Activated naive CD4-positive, alpha-beta T cell treated with anti-CD3 and anti-CD28 coated beads, Interleukin-2, amount 10 ng/mL, durations not matched to agents 7 days and 5 days (primary cell): ENCODE measurements around the gene CENPV.
"Not testable (repeated sequence)": the region's sequence is repeated elsewhere in the genome, so short reads cannot be mapped to it uniquely, and the experiment has no call there.

Source experiments
- CTCF ChIA-PET: fragments of 350-600 bp; sonication (Branson Sonifier 250); formaldehyde crosslinking; loops from one replicate; lab custom pipeline; 2021; ENCODE audit warnings: antibody characterized with exemption; lab: Charles Lee
- DNase-seq: peaks from one replicate; pipeline ENCODE4 v3.0.0-alpha.2; 2020
- H3K27ac Mint-ChIP-seq: one replicate; pipeline ENCODE4 v1.8.0; 2021; ENCODE audit warnings: mild to moderate bottlenecking, moderate library complexity, mixed read lengths
- H3K27me3 Mint-ChIP-seq: one replicate; pipeline ENCODE4 v1.8.0; 2021; ENCODE audit warnings: mild to moderate bottlenecking, mixed read lengths
- H3K36me3 Mint-ChIP-seq: one replicate; pipeline ENCODE4 v1.8.0; 2021; ENCODE audit warnings: mixed read lengths
- H3K4me1 Mint-ChIP-seq: one replicate; pipeline ENCODE4 v1.8.0; 2021; ENCODE audit warnings: mixed read lengths
- H3K4me3 Mint-ChIP-seq: one replicate; pipeline ENCODE4 v1.8.0; 2021; ENCODE audit warnings: mild to moderate bottlenecking, moderate library complexity, mixed read lengths
- H3K9me3 Mint-ChIP-seq: one replicate; pipeline ENCODE4 v1.8.0; 2021; ENCODE audit warnings: mixed read lengths

CENPV gene

GRCh38 chr17:16314859-16315258, 38.4 kb downstream of the CENPV start:
- Mint-ChIP-seq H3K27ac (no peak overlapping the region), H3K9me3 (no peaks in the 10 kb centered on the region), H3K27me3 (no peaks in the 10 kb centered on the region), H3K4me3 (no peak overlapping the region), H3K36me3 (peaks cover 2% of the 10 kb centered on the region), H3K4me1 (peaks cover 5% of the 10 kb centered on the region)
- CTCF ChIA-PET = no interaction called here
- DNase-seq = no peak

GRCh38 chr17:16314189-16314588, 39.1 kb downstream of the CENPV start:
- CTCF ChIA-PET = interaction anchor here (1.7 kb wide), 1 partner anchor 10 kb away, joined by 6 read pairs; no protein-coding TSS in a partner anchor
- Mint-ChIP-seq H3K4me3 (no peak overlapping the region), H3K4me1 (peaks cover 5% of the 10 kb centered on the region), H3K27me3 (no peaks in the 10 kb centered on the region), H3K9me3 (no peaks in the 10 kb centered on the region), H3K36me3 (peaks cover 2% of the 10 kb centered on the region), H3K27ac (no peak overlapping the region)
- DNase-seq = no peak

GRCh38 chr17:16313139-16314090, 39.9 kb downstream of the CENPV start:
- CTCF ChIA-PET = interaction anchor here (1.7 kb wide), 1 partner anchor 9 kb away, joined by 6 read pairs; no protein-coding TSS in a partner anchor
- Mint-ChIP-seq H3K9me3 (no peaks in the 10 kb centered on the region), H3K4me1 (peaks cover 5% of the 10 kb centered on the region), H3K27ac (no peak overlapping the region), H3K27me3 (no peaks in the 10 kb centered on the region), H3K36me3 (peaks cover 2% of the 10 kb centered on the region), H3K4me3 (no peak overlapping the region)
- DNase-seq = no peak

- CTCF ChIA-PET, DNase-seq, H3K27ac Mint-ChIP-seq, H3K36me3 Mint-ChIP-seq, H3K27me3 Mint-ChIP-seq, H3K4me1 Mint-ChIP-seq, H3K4me3 Mint-ChIP-seq, H3K9me3 Mint-ChIP-seq: not testable (repeated sequence)
These were observed 41.2 kb downstream of the CENPV start for GRCh38 chr17:16312061-16312460.

GRCh38 chr17:16306211-16306610, 47.1 kb downstream of the CENPV start:
- Mint-ChIP-seq H3K4me3 (no peak overlapping the region), H3K27me3 (no peaks in the 10 kb centered on the region), H3K9me3 (no peaks in the 10 kb centered on the region), H3K36me3 (peaks cover 5% of the 10 kb centered on the region), H3K4me1 (peaks cover 2% of the 10 kb centered on the region), H3K27ac (no peak overlapping the region)
- CTCF ChIA-PET = interaction anchor here (1.1 to 1.9 kb wide), 5 partner anchors 10 to 203 kb away, joined by 3 to 4 read pairs (median 4); no protein-coding TSS in a partner anchor
- no peak for DNase-seq

- no peak overlapping the region for H3K27ac Mint-ChIP-seq
These were observed 48.4 kb downstream of the CENPV start for GRCh38 chr17:16304830-16305229.

GRCh38 chr17:16302856-16303255, 50.4 kb downstream of the CENPV start:
- Mint-ChIP-seq H3K27ac (peak overlapping the region; percentile 30), H3K36me3 (peaks cover 7% of the 10 kb centered on the region), H3K27me3 (no peaks in the 10 kb centered on the region), H3K4me1 (peaks cover 13% of the 10 kb centered on the region), H3K4me3 (no peak overlapping the region), H3K9me3 (no peaks in the 10 kb centered on the region)
- CTCF ChIA-PET = interaction anchor here (3.3 kb wide), 1 partner anchor 12 kb away, joined by 11 read pairs; no protein-coding TSS in a partner anchor
- no peak for DNase-seq

More at GRCh38 chr17:16304830-16305229, 48.4 kb downstream of the CENPV start:
- Mint-ChIP-seq H3K36me3 (peaks cover 7% of the 10 kb centered on the region), H3K4me3 (no peak overlapping the region), H3K27me3 (no peaks in the 10 kb centered on the region), H3K9me3 (no peaks in the 10 kb centered on the region), H3K4me1 (peaks cover under 1% of the 10 kb centered on the region)
- DNase-seq = peak; percentile 29
- CTCF ChIA-PET = interaction anchor here (1.0 to 3.3 kb wide), 9 partner anchors 8 to 205 kb away, joined by 3 to 11 read pairs (median 4); partner anchors contain the start of gene TRPV2

- no peak for DNase-seq
These were observed 51.1 kb downstream of the CENPV start for GRCh38 chr17:16301963-16302855.

GRCh38 chr17:16300554-16300953, 52.7 kb downstream of the CENPV start:
- no peak overlapping the region for H3K4me3 Mint-ChIP-seq
- no peaks in the 10 kb centered on the region for H3K9me3 Mint-ChIP-seq
- CTCF ChIA-PET = no interaction called here
- H3K4me1 Mint-ChIP-seq = peaks cover 23% of the 10 kb centered on the region
- H3K27me3 Mint-ChIP-seq = no peaks in the 10 kb centered on the region
- peaks cover 8% of the 10 kb centered on the region for H3K36me3 Mint-ChIP-seq
- no peak overlapping the region for H3K27ac Mint-ChIP-seq
- no peak for DNase-seq

More at GRCh38 chr17:16301963-16302855, 51.1 kb downstream of the CENPV start:
- no peaks in the 10 kb centered on the region for H3K9me3 Mint-ChIP-seq
- H3K4me1 Mint-ChIP-seq = peaks cover 19% of the 10 kb centered on the region
- peaks cover 7% of the 10 kb centered on the region for H3K36me3 Mint-ChIP-seq
- H3K4me3 Mint-ChIP-seq = no peak overlapping the region
- CTCF ChIA-PET = interaction anchor here (3.3 kb wide), 1 partner anchor 11 kb away, joined by 11 read pairs; no protein-coding TSS in a partner anchor
- H3K27ac Mint-ChIP-seq = peak overlapping the region; percentile 30
- no peaks in the 10 kb centered on the region for H3K27me3 Mint-ChIP-seq

GRCh38 chr17:16298140-16298662, 55.1 kb downstream of the CENPV start:
- Mint-ChIP-seq H3K4me1 (peaks cover 26% of the 10 kb centered on the region), H3K36me3 (peaks cover 8% of the 10 kb centered on the region), H3K27ac (no peak overlapping the region), H3K4me3 (no peak overlapping the region), H3K9me3 (no peaks in the 10 kb centered on the region), H3K27me3 (no peaks in the 10 kb centered on the region)
- CTCF ChIA-PET = interaction anchor here (1.5 kb wide), 1 partner anchor 65 kb away, joined by 4 read pairs; no protein-coding TSS in a partner anchor
- DNase-seq = no peak

GRCh38 chr17:16297367-16298139, 55.7 kb downstream of the CENPV start:
- Mint-ChIP-seq H3K4me3 (no peak overlapping the region), H3K9me3 (no peaks in the 10 kb centered on the region), H3K36me3 (peaks cover 10% of the 10 kb centered on the region), H3K4me1 (peaks cover 28% of the 10 kb centered on the region), H3K27me3 (no peaks in the 10 kb centered on the region), H3K27ac (no peak overlapping the region)
- DNase-seq = no peak
- CTCF ChIA-PET = interaction anchor here (0.6 kb wide), 1 partner anchor 112 kb away, joined by 4 read pairs; no protein-coding TSS in a partner anchor

GRCh38 chr17:16296072-16296471, 57.2 kb downstream of the CENPV start:
- H3K27me3 Mint-ChIP-seq, DNase-seq: not testable (repeated sequence)
- CTCF ChIA-PET = interaction anchor here (1.0 to 1.4 kb wide), 3 partner anchors 8 to 11 kb away, joined by 3 to 4 read pairs (median 3); no protein-coding TSS in a partner anchor

GRCh38 chr17:16294560-16294959, 58.7 kb downstream of the CENPV start:
- H3K36me3 Mint-ChIP-seq = peaks cover 7% of the 10 kb centered on the region
- H3K4me3 Mint-ChIP-seq = no peak overlapping the region
- no peak overlapping the region for H3K27ac Mint-ChIP-seq
- H3K4me1 Mint-ChIP-seq = peaks cover 26% of the 10 kb centered on the region
- no peaks in the 10 kb centered on the region for H3K9me3 Mint-ChIP-seq
- no peak for DNase-seq
- CTCF ChIA-PET = no interaction called here
- H3K27me3 Mint-ChIP-seq = no peaks in the 10 kb centered on the region

More at GRCh38 chr17:16296072-16296471, 57.2 kb downstream of the CENPV start:
- not testable (repeated sequence) for H3K27ac Mint-ChIP-seq, H3K4me3 Mint-ChIP-seq, H3K9me3 Mint-ChIP-seq, H3K36me3 Mint-ChIP-seq
- peaks cover 28% of the 10 kb centered on the region for H3K4me1 Mint-ChIP-seq
